ENCODE measurements around the gene ADAP1. TPM values are rescaled to one million over a fixed set of nuclear protein-coding genes. Genes with fewer than 3 reads are reported as not detected.

Gene ADAP1
- total and polyA plus RNA-seq, 2 of the 13 experiments (the other 11 are each of a cell fraction or from before 2014, with no cell fraction given) = 10.5 to 24.6 TPM

GRCh38 chr7:968205-969105, 14.0 kb upstream of the ADAP1 start:
- Histone ChIP-seq H3K9ac (ENCODE audit: insufficient read depth, low read depth, low read length) (no peak overlapping the region), H3K79me2 (ENCODE audit: insufficient read depth, low read length) (peaks cover 37% of the 10 kb centered on the region), H4K20me1 (ENCODE audit: insufficient read depth, low read length) (peaks cover 18% of the 10 kb centered on the region; the same call in 1 of the 2 replicates), H3K9me3 (ENCODE audit: low read length) (no peaks in the 10 kb centered on the region), H3K4me3 (replicated peaks in 1 of 3; ENCODE audit: insufficient read depth in 1 of 3, low read depth in 2 of 3, low read length in 3 of 3) (no peak overlapping the region), H3K4me2 (ENCODE audit: low read depth, low read length) (no peak overlapping the region), H3K4me1 (ENCODE audit: insufficient read depth, low read length) (peaks cover 59% of the 10 kb centered on the region), H3K27ac (ENCODE audit: extremely low read length, insufficient read depth, low read length) (no peak overlapping the region), H3K27me3 (ENCODE audit: control insufficient read depth in 1 of 2, insufficient read depth in 2 of 2, low read length in 2 of 2) (no peaks in the 10 kb centered on the region), H3K36me3 (replicated peaks in 1 of 2; ENCODE audit: control insufficient read depth in 1 of 2, insufficient read depth in 2 of 2, low read length in 2 of 2) (peaks cover 21 to 48% of the 10 kb centered on the region in 2 experiments), H2AFZ (ENCODE audit: low read length) (no peak overlapping the region)
- in situ Hi-C loops (cut with HindIII; ENCODE audit: extremely low pct_ligation_motif_present, low pct_unique_long_range_greater_than_20kb) (no loop called here), intact Hi-C loops (cut with micrococcal nuclease; ENCODE audit: unreplicated experiment) (no loop called here)
- no TSS peak for BruUV-seq (replicated peaks)
- POLR2A ChIA-PET = interaction anchor here (1.5 to 4.5 kb wide), 3 partner anchors 9 to 40 kb away, joined by 3 to 48 read pairs (median 7); no protein-coding TSS in a partner anchor
- CTCF ChIA-PET (ENCODE audit: low intra/inter-chr PET ratio, low total read pairs) = no interaction called here
- 98% methylated on average over 14 of the region's 24 CpGs for WGBS (ENCODE audit: low lambda C conversion rate)
- DNase-seq (ENCODE audit: low spot score) = no peak
- FAIRE-seq = no peak
- no peak for ATAC-seq
- TF ChIP-seq MED8 (CRISPR knock-in tag; IDR thresholded peaks at IDR 0.05; ENCODE audit: insufficient replicate concordance) (no peak), ZFP1 (CRISPR knock-in tag; IDR thresholded peaks at IDR 0.05) (no peak), SNAI1 (CRISPR knock-in tag; IDR thresholded peaks at IDR 0.05; ENCODE audit: borderline replicate concordance) (no peak), ZBTB21 (CRISPR knock-in tag; IDR thresholded peaks at IDR 0.05) (no peak), ZNF749 (CRISPR knock-in tag; IDR thresholded peaks at IDR 0.05; ENCODE audit: borderline replicate concordance) (no peak), TGIF2 (CRISPR knock-in tag; IDR thresholded peaks at IDR 0.05) (no peak), HNRNPL (IDR thresholded peaks at IDR 0.05; ENCODE audit: low read depth, low read length) (0 out of 2 replicates have a peak, but pooled peaks have one; percentile 45), NFRKB (IDR thresholded peaks at IDR 0.05) (no peak), ZBTB3 (CRISPR knock-in tag; IDR thresholded peaks at IDR 0.05; ENCODE audit: borderline replicate concordance, low read depth) (no peak), MLXIP (CRISPR knock-in tag; IDR thresholded peaks at IDR 0.05; ENCODE audit: borderline replicate concordance) (no peak), GATA4 (IDR thresholded peaks at IDR 0.05; ENCODE audit: borderline replicate concordance, low read depth) (no peak), ZNF580 (CRISPR knock-in tag; IDR thresholded peaks at IDR 0.05; ENCODE audit: borderline replicate concordance, low read depth) (no peak), NRL (CRISPR knock-in tag; IDR thresholded peaks at IDR 0.05; ENCODE audit: borderline replicate concordance) (0 out of 2 replicates have a peak, but pooled peaks have one; percentile 40), GPN1 (CRISPR knock-in tag; IDR thresholded peaks at IDR 0.05; ENCODE audit: borderline replicate concordance) (no peak), ZNF652 (CRISPR knock-in tag; IDR thresholded peaks at IDR 0.05; ENCODE audit: borderline replicate concordance, low read depth) (no peak), ZNF841 (CRISPR knock-in tag; IDR thresholded peaks at IDR 0.05; ENCODE audit: borderline replicate concordance) (no peak), TEF (CRISPR knock-in tag; IDR thresholded peaks at IDR 0.05) (no peak), RBFOX2 (IDR thresholded peaks at IDR 0.05; ENCODE audit: low read depth, low read length) (peak; percentile 53), ZNF674 (CRISPR knock-in tag; IDR thresholded peaks at IDR 0.05; ENCODE audit: low read depth) (no peak)
